SK-N-SH (cell line): ENCODE results near the gene UPP1. TPM values are rescaled to one million over a fixed set of nuclear protein-coding genes. Genes with fewer than 3 reads are reported as not detected.

ENCODE experiments used
- CTCF ChIA-PET: fragments of 300-600, 350-600 bp; formaldehyde crosslinking; extraction: SDS; loops from one replicate; lab custom pipeline; 2021; lab: Yijun Ruan, JAX
- POLR2A ChIA-PET: fragments of 350-600 bp; sonication (Branson Sonifier 250); formaldehyde crosslinking; extraction: SDS; loops from one replicate; lab custom pipeline; 2020; ENCODE audit warnings: antibody characterized with exemption, inconsistent platforms; lab: Yijun Ruan, JAX
- DNase-seq: peaks from one replicate; pipeline ENCODE4 v3.0.0; 2012
- H2AFZ ChIP-seq: fragments of 200-600 bp; sonication (generic); 2 replicates; pipeline ENCODE4 v1.8.1; 2016; ENCODE audit warnings: antibody characterized with exemption, mild to moderate bottlenecking, low read depth
- H3F3A ChIP-seq: fragments of 200-600 bp; sonication (generic); replicated peaks from 2 replicates; pipeline ENCODE3; 2016; ENCODE audit warnings: antibody characterized with exemption, mild to moderate bottlenecking; ENCODE audit not compliant: insufficient read depth
- H3K27ac ChIP-seq, 2 experiments: fragments of 200-500 bp in 1 of 2; fragments of 200-600 bp in 1 of 2; sonication (Bioruptor generic) in 1 of 2; sonication (generic), shearing (Covaris generic) in 1 of 2; 2 replicates each; pipeline versions ENCODE4 v1.5.1 to v1.6.1; 2014 to 2016; ENCODE audit warnings: low read depth in 2 of 2, inconsistent platforms in 1 of 2, low read length in 1 of 2, mild to moderate bottlenecking in 1 of 2, mixed read lengths in 1 of 2
- H3K27me3 ChIP-seq: fragments of 200-600 bp; sonication (generic), shearing (Covaris generic); 2 replicates; pipeline ENCODE4 v1.6.1; 2016; ENCODE audit warnings: mixed run types; ENCODE audit not compliant: insufficient read depth
- H3K36me3 ChIP-seq, 2 experiments: fragments of 200-500 bp in 1 of 2; fragments of 200-600 bp in 1 of 2; sonication (Bioruptor generic) in 1 of 2; sonication (generic) in 1 of 2; replicated peaks in 1 of 2; 2 replicates each; pipeline versions ENCODE3 to v1.5.1; 2014 to 2016; ENCODE audit warnings: low read length in 1 of 2, mild to moderate bottlenecking in 1 of 2; ENCODE audit not compliant: insufficient read depth in 2 of 2, control insufficient read depth in 1 of 2
- H3K4me1 ChIP-seq, 2 experiments: fragments of 200-500 bp in 1 of 2; fragments of 200-600 bp in 1 of 2; sonication (Bioruptor generic) in 1 of 2; sonication (generic), shearing (Covaris generic) in 1 of 2; 2 replicates each; pipeline versions ENCODE4 v1.5.1 to v1.6.1; 2014 to 2016; ENCODE audit warnings: low read depth in 1 of 2, low read length in 1 of 2, mixed run types in 1 of 2; ENCODE audit not compliant: insufficient read depth in 2 of 2, control insufficient read depth in 1 of 2
- H3K4me2 ChIP-seq: fragments of 200-600 bp; sonication (generic), shearing (Covaris generic); 2 replicates; pipeline ENCODE4 v1.6.1; 2017; ENCODE audit warnings: mixed run types
- H3K4me3 ChIP-seq, 2 experiments: fragments of 200-500 bp in 1 of 2; fragments of 200-600 bp in 1 of 2; sonication (Bioruptor generic) in 1 of 2; sonication (generic), shearing (Covaris generic) in 1 of 2; 2 replicates each; pipeline versions ENCODE4 v1.5.1 to v1.8.1; 2014 to 2016; ENCODE audit warnings: low read depth in 2 of 2, inconsistent platforms in 1 of 2, low read length in 1 of 2, mild to moderate bottlenecking in 1 of 2, mixed read lengths in 1 of 2, moderate library complexity in 1 of 2
- H3K79me2 ChIP-seq: fragments of 200-600 bp; sonication (generic); 2 replicates; pipeline ENCODE4 v1.8.1; 2017; ENCODE audit warnings: mild to moderate bottlenecking; ENCODE audit not compliant: insufficient read depth
- H3K9ac ChIP-seq: fragments of 200-600 bp; sonication (generic); 2 replicates; pipeline ENCODE4 v1.6.1; 2017; ENCODE audit warnings: mixed run types
- H3K9me2 ChIP-seq: fragments of 200-600 bp; sonication (generic); 2 replicates; pipeline ENCODE4 v1.6.1; 2017; ENCODE audit warnings: mixed run types
- H3K9me3 ChIP-seq: fragments of 200-600 bp; sonication (generic); 2 replicates; pipeline ENCODE4 v1.6.1; 2017; ENCODE audit warnings: mixed run types, mild to moderate bottlenecking, moderate library complexity
- H4K20me1 ChIP-seq: fragments of 200-600 bp; sonication (generic); 2 replicates; pipeline ENCODE4 v1.6.1; 2017; ENCODE audit warnings: mild to moderate bottlenecking, mixed run types; ENCODE audit not compliant: insufficient read depth
- CTCF ChIP-seq: fragments of 200-600 bp; sonication (generic); IDR thresholded peaks from 2 replicates; pipeline ENCODE4 v1.6.1; 2017; ENCODE audit warnings: antibody characterized with exemption, mild to moderate bottlenecking, moderate library complexity
- ELF1 ChIP-seq: IDR thresholded peaks from 2 replicates; pipeline ENCODE4 v1.4.0; 2012
- EP300 ChIP-seq, 2 experiments: IDR thresholded peaks; 2 replicates each; pipeline versions ENCODE4 v1.4.0 to v1.6.1; 2012; ENCODE audit warnings: borderline replicate concordance in 1 of 2, low read depth in 1 of 2, low read length in 1 of 2
- FOXJ3 ChIP-seq: sonication (generic); formaldehyde crosslinking; IDR thresholded peaks from 2 replicates; pipeline ENCODE4 v1.5.1; 2020; ENCODE audit warnings: mild to moderate bottlenecking, missing genetic modification reagents
- FOXM1 ChIP-seq: IDR thresholded peaks from 2 replicates; pipeline ENCODE4 v1.4.0; 2012; ENCODE audit warnings: low read depth, mild to moderate bottlenecking
- GATA2 ChIP-seq: sonication (generic); formaldehyde crosslinking; IDR thresholded peaks from 2 replicates; pipeline ENCODE4 v1.5.0; 2020; ENCODE audit warnings: mild to moderate bottlenecking, missing genetic modification reagents
- IRF3 ChIP-seq: fragments of 150-350 bp; IDR thresholded peaks from 2 replicates; pipeline ENCODE4 v1.6.1; 2016; ENCODE audit warnings: mild to moderate bottlenecking, low read depth, low read length
- NRF1 ChIP-seq: IDR thresholded peaks from 2 replicates; pipeline ENCODE4 v1.6.1; 2012; ENCODE audit warnings: low read depth, mild to moderate bottlenecking, low read length
- POLR2AphosphoS5 ChIP-seq: IDR thresholded peaks from 2 replicates; pipeline ENCODE4 v1.6.1; 2012; ENCODE audit warnings: low read depth, low read length
- REST ChIP-seq: IDR thresholded peaks from 2 replicates; pipeline ENCODE4 v1.6.1; 2012; ENCODE audit warnings: mild to moderate bottlenecking, low read depth, low read length, moderate library complexity
- RXRA ChIP-seq: IDR thresholded peaks from 2 replicates; pipeline ENCODE4 v1.4.0; 2012; ENCODE audit warnings: low read depth, mild to moderate bottlenecking, borderline replicate concordance
- SIN3A ChIP-seq: IDR thresholded peaks from 2 replicates; pipeline ENCODE4 v1.6.1; 2012; ENCODE audit warnings: low read depth, mild to moderate bottlenecking, low read length, moderate library complexity, borderline replicate concordance
- TAF1 ChIP-seq: IDR thresholded peaks from 2 replicates; pipeline ENCODE4 v1.6.1; 2012; ENCODE audit warnings: low read depth, mild to moderate bottlenecking, low read length, moderate library complexity, borderline replicate concordance
- TEAD4 ChIP-seq: IDR thresholded peaks from 2 replicates; pipeline ENCODE4 v1.4.0; 2012; ENCODE audit warnings: mild to moderate bottlenecking, borderline replicate concordance; ENCODE audit not compliant: insufficient read depth
- USF1 ChIP-seq: IDR thresholded peaks from 2 replicates; pipeline ENCODE4 v1.4.0; 2012; ENCODE audit warnings: low read depth, borderline replicate concordance
- YY1 ChIP-seq: IDR thresholded peaks from 2 replicates; pipeline ENCODE4 v1.4.0; 2012; ENCODE audit warnings: low read depth, mild to moderate bottlenecking
- polyA plus RNA-seq, 3 experiments: library from polyadenylated mRNA; depleted of rRNA; stranded (reverse); fragments of >200 nt; gene quantifications; 2 replicates each; pipeline ENCODE4 v1.2.3, GENCODE V29; 2012

Gene UPP1
- polyA plus RNA-seq, 1 of the 3 experiments (the other 2 are of a cell fraction): 56.9 TPM

GRCh38 chr7:48130658-48131108 is 41.6 kb downstream of the UPP1 start (continued):
- TF ChIP-seq REST (no peak), TAF1 (no peak), NRF1 (no peak), FOXJ3 (CRISPR knock-in tag) (no peak), RXRA (no peak), TEAD4 (no peak)

- Histone ChIP-seq H3K36me3 (no peaks in the 10 kb centered on the region), H3K4me2 (no peak overlapping the region), H3K79me2 (no peaks in the 10 kb centered on the region), H3K27ac (no peak overlapping the region), H3K9me2 (no peaks in the 10 kb centered on the region), H3K27me3 (peaks cover 7% of the 10 kb centered on the region; the same call in 1 of the 2 replicates), H3K9ac (no peak overlapping the region), H3K4me1 (no peaks in the 10 kb centered on the region), H3K9me3 (no peaks in the 10 kb centered on the region), H2AFZ (no peak overlapping the region), H3K4me3 (no peak overlapping the region), H3F3A (no peaks in the 10 kb centered on the region), H4K20me1 (no peaks in the 10 kb centered on the region)
- CTCF ChIA-PET: interaction anchor here (1.6 to 4.1 kb wide), 2 partner anchors 23 to 188 kb away, joined by 6 to 20 read pairs; no protein-coding TSS in a partner anchor
- no peak for DNase-seq
- TF ChIP-seq SIN3A (no peak), POLR2AphosphoS5 (no peak), ELF1 (no peak), YY1 (no peak), RXRA (no peak), FOXM1 (no peak), FOXJ3 (CRISPR knock-in tag) (no peak), IRF3 (no peak), GATA2 (CRISPR knock-in tag) (no peak), EP300 (IDR thresholded peaks at IDR 0.05; ENCODE audit: borderline replicate concordance in 1 of 2, low read depth in 1 of 2, low read length in 1 of 2) (no peak), TAF1 (no peak), CTCF (no peak), NRF1 (no peak), USF1 (no peak)
- POLR2A ChIA-PET: no interaction called here
Measured at GRCh38 chr7:48132792-48133191, 43.7 kb downstream of the UPP1 start.
